Stimulated activated CD4-positive, alpha-beta T cell treated with anti-CD3 and anti-CD28 coated beads, TNF-alpha, amount 100 ng/mL, for 1 hour (primary cell): ENCODE data around the gene EDEM3.
"Not testable (repeated sequence)": the region's sequence is repeated elsewhere in the genome, so short reads cannot be mapped to it uniquely, and the experiment has no call there.

Experiments
- DNase-seq, 3 donors: peaks; one replicate each; pipeline ENCODE4 v3.0.0-alpha.2; 2020; ENCODE audit warnings: low read depth in 3 of 3, low spot score in 1 of 3

EDEM3 gene, protein sequence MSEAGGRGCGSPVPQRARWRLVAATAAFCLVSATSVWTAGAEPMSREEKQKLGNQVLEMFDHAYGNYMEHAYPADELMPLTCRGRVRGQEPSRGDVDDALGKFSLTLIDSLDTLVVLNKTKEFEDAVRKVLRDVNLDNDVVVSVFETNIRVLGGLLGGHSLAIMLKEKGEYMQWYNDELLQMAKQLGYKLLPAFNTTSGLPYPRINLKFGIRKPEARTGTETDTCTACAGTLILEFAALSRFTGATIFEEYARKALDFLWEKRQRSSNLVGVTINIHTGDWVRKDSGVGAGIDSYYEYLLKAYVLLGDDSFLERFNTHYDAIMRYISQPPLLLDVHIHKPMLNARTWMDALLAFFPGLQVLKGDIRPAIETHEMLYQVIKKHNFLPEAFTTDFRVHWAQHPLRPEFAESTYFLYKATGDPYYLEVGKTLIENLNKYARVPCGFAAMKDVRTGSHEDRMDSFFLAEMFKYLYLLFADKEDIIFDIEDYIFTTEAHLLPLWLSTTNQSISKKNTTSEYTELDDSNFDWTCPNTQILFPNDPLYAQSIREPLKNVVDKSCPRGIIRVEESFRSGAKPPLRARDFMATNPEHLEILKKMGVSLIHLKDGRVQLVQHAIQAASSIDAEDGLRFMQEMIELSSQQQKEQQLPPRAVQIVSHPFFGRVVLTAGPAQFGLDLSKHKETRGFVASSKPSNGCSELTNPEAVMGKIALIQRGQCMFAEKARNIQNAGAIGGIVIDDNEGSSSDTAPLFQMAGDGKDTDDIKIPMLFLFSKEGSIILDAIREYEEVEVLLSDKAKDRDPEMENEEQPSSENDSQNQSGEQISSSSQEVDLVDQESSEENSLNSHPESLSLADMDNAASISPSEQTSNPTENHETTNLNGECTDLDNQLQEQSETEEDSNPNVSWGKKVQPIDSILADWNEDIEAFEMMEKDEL

DNA sequence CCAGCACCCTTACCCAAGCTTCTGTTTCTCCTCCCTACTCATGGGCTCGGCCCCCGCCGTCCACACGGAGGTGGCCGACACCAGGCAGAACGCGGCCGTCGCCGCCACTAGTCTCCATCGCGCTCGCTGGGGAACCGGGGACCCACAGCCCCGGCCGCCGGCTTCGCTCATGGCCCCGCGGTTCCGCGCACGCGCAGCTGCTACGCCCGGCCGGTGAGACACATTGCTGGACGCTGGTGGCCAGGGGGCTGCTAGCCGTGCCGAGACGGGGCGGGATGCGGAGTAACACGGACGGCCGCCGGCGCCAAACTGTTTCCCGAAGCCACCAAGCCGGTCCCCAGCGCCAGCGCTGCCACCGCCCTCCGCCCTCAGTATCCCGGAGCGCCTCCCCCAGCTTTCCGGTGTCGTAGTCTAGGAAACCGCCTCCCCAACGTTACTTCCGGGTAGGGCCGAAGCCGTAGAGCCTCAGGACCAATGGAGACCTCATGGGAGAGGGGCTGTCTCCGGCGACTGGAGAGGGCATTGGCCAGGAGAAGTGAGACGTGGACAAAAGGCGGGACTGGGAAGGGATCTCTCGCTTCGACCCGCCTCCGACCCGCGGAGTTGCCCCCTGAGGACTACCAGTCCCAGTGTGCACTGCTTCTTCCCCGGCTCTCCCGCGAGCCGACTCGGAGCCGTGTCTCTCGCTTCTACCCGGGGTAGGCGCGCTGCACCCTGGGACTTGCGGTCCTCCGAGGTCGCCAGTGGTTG is at the start of gene EDEM3:
EDEM3 (minus strand) TSS at position 383 of the 750 bp plus-strand sequence; CDS start at position 171, 212 bp downstream.
- peak; percentile 88 to 95 (median 93) for DNase-seq

- no peak for DNase-seq
Observed at GRCh38 chr1:184804220-184804619, 49.6 kb upstream of the EDEM3 start.

- no peak for DNase-seq
Observed at GRCh38 chr1:184803180-184803492, 48.5 kb upstream of the EDEM3 start.

- no peak for DNase-seq
Observed at GRCh38 chr1:184802354-184803179, 47.9 kb upstream of the EDEM3 start.

- DNase-seq = no peak
Observed at GRCh38 chr1:184801503-184801902, 46.8 kb upstream of the EDEM3 start.

- DNase-seq = no peak
Observed at GRCh38 chr1:184800876-184801275, 46.2 kb upstream of the EDEM3 start.

DNA sequence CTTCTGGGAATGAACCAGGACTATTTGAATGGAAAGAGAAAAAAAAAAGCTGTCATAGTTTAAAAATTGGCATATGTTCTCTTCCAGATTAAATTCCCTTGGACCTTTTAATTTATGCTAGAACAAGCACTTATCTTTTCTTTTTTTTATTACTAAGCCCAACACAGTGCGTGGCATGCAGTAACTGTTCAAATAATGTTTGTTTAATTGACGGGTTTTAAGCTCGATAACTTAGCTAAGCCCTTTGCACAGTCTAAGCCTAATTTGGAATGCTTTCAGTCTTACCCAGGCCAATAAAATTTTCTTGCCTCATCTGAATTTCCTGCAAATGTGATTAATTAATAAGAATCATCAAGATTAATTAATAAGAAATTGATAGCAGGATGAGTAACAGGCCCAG is 39.3 kb upstream of the EDEM3 start:
- no peak for DNase-seq

- no peak for DNase-seq
Observed at GRCh38 chr1:184792450-184792969, 37.9 kb upstream of the EDEM3 start.

DNA sequence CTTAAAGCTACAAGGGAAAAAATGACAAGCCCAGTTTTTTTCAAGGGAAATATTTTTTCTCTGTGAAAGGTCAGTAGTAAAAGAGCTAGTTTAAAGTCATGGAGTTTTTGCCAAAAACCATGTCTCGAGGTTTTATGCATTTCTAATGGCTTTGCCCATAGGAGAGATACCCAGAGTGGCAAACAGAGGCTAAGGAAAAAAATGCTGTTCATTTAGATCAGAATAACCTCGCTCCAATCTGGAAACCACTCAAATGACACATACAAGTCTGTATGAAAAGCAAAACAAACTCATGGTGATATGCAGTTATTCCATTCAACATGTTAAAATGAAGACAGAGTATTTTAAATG is 36.9 kb upstream of the EDEM3 start:
- DNase-seq = no peak

DNA sequence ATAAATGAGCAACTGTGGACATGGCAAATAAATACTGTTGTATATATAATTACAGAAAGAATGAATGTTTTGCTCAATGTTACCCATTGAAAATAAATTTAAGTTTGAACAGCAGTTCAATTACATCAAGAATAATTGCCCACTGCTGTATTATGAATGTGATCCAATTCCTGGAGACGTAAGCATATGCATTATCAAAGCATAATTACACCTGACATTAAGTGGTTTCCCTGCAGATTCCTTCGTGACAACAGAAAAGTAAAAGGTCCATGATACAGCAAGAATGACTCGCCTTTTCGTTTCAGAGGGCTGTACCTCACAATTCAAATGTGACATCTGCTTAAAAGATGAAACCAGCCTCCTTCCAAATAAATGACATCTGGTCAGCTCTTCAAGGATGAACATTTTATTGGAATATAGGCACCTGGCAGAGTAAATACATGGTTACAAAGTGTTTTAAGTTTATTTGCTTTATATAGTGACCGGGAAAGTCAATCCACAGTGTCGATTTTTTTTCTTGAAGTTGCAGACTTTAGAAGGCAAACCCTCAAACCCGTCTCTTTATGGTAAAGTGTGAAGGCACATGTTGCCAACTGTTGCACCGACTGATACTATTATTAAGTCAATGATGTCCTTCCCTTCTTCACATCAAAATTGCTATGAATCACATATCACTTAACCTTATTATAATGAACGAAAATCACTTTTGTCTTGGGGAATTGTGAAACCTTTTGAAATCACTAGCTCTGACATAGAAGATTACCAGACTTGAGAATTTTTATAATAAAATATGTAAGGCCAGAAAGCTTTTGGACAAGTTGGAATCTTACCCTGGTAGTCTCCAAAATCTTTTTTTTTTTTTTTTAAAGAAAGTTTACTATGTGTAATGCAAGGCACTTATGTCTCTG is 36.2 kb upstream of the EDEM3 start:
- no peak for DNase-seq

DNA sequence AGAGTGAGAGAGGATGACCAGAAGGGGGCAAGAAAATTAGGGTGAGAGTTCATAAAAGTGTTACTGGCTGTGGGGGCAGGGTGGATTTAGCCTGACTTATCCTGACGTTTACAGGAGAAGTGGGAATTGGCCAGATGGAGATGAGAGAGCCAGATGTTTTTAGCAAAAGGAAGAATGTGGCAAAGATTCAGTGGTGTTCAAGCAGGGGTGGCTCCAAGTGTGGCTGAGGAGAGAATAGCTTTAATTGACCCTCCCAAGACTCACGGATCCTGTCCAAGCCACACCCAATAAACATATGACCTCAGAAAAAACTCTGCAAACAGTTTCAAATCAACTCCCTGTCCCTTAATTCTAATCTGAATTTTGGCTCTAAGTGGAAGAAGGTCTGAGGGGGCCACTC is 35.2 kb upstream of the EDEM3 start:
- DNase-seq = no peak

- no peak for DNase-seq
Observed at GRCh38 chr1:184788970-184789369, 34.3 kb upstream of the EDEM3 start.

GRCh38 chr1:184785529-184785928 is 30.9 kb upstream of the EDEM3 start:
- no peak for DNase-seq

- DNase-seq = not testable (repeated sequence)
Observed at GRCh38 chr1:184783723-184784122, 29.1 kb upstream of the EDEM3 start.

GRCh38 chr1:184781941-184782340 is 27.3 kb upstream of the EDEM3 start:
- DNase-seq = no peak

DNA sequence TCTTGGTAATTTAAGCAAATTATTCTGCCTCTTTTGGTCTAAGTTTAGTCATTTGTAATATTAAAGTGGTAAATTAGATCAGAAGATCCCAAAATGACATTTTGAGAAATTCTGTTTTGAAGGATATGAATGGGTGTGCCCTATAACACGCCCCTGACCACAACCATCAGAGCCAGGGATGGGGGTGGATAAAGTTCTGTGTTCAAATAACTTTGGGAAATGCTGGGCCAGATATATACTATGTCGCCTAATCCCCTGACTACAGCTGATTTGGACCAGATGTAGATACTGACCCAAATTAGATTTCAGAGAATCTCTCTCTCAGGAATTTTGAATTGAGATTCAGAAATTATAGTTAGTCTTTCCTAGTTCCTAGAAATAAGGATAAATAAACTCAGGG is 21.2 kb upstream of the EDEM3 start:
- DNase-seq = no peak

- DNase-seq = no peak
Observed at GRCh38 chr1:184775329-184775728, 20.7 kb upstream of the EDEM3 start.

- DNase-seq = no peak
Observed at GRCh38 chr1:184773762-184774320, 19.2 kb upstream of the EDEM3 start.

GRCh38 chr1:184771190-184771691 is 16.6 kb upstream of the EDEM3 start:
- no peak for DNase-seq
